Kidney capillary endothelial cell (primary cell): ENCODE results near the gene MAN1C1.
"Not testable (repeated sequence)": the region's sequence is repeated elsewhere in the genome, so short reads cannot be mapped to it uniquely, and the experiment has no call there.

Experiments
- DNase-seq: peaks from one replicate; pipeline ENCODE4 v3.0.0-alpha.2; 2018; ENCODE audit warnings: low spot score

Gene MAN1C1

DNA sequence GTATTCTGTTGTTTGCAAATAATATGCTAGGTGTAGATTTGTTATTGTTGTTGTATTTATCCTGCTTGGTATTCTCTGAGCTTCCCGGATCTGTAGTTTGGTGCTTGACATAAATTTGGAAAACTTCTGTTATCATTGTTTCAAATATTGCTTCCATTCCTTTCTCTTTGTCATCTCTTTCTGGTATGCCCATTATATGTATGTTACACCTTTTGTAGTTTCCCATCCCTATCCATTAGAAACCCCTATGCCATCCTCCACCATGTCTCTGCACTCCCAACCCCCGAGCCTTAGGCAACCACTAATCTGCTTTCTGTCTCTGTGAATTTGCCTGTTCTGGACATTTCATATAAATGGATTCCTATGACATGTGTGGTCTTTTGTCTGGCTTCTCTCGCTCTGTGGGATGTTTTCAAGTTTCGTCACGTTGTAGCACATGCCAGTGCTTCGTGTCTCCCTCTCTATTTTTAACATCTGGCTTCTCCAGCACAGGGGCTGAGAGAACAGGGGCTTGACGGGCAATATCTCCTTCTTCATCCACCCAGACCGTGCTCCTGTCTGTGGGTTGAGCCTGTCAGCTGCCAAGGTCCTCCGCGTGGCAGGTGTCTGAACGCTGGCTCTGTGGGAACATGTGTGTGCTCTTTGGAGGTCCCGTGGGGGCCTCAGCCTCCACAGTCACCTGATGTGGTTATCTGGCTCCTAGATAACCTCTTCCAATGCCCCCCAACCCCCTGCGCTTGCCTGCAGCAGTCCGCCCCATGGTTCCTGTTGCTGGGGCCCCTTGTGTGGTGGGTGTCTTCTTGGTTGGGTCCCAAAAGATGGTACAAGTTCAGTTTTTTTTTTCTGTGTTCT, 32.8 kb upstream of the MAN1C1 start:
- DNase-seq, result no peak

- DNase-seq, result no peak
Measured at GRCh38 chr1:25586181-25586588, 30.4 kb upstream of the MAN1C1 start.

- no peak for DNase-seq
Measured at GRCh38 chr1:25587290-25587689, 29.3 kb upstream of the MAN1C1 start.

- DNase-seq, result not testable (repeated sequence)
Measured at GRCh38 chr1:25588224-25588623, 28.4 kb upstream of the MAN1C1 start.

- DNase-seq, result not testable (repeated sequence)
Measured at GRCh38 chr1:25588786-25589185, 27.8 kb upstream of the MAN1C1 start.

GRCh38 chr1:25590096-25590824, 26.3 kb upstream of the MAN1C1 start:
- DNase-seq, result no peak

DNA sequence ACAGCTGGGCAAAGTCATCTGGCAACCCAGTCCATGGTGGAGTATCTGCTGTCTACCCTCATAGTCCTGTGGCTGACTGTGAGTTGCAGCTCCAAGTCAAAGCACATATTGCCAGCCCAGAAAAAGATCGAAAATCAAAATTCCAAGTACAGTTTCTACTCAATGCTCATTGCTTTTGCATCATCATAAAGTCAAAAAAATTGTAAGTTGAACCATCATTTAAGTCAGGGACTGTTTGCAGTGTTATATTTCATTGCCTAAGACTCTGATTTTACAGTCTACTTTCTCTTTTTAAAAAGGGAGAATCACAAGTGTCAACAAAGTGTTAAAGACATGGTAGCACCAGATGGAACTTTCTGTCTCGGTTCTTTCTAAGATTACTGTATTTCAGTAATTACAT, 22.7 kb upstream of the MAN1C1 start:
- DNase-seq, result no peak

DNA sequence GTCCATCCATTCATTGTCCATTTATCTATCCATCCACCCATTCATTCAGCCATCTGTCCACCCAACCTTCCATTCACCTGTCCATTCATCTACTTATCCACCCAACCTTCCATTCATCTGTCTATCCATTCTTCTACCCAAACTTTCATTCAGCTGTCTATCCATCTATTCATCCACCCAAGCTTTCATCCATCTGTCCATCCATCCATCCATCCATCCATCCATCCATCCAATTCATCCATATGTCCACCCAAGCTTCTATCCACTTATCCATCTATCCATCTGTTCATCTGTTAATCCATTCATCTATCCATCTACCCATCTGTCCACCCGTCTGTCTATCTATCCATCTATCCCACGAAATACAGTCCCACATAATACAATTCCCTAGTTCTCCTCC, 21.6 kb upstream of the MAN1C1 start:
- DNase-seq, result no peak

DNA sequence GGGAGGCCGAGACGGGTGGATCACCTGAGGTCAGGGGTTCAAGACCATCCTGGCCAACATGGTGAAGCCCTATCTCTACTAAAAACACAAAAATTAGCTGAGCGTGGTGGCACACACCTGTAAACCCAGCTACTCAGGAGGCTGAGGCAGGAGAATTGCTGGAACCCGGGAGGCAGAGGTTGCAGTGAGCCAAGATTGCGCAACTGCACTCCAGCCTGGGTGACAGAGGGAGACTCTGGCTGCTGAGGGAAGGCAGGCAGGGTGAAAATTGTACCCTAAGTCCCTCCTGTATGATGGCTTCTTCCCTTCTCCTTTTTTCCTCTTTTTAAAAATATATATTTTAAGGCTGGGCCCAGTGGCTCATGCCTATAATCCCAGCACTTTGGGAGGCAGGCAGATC, 19.9 kb upstream of the MAN1C1 start:
- not testable (repeated sequence) for DNase-seq

GRCh38 chr1:25598879-25599278, 17.7 kb upstream of the MAN1C1 start:
- DNase-seq, result no peak

GRCh38 chr1:25599969-25600610, 16.5 kb upstream of the MAN1C1 start:
- DNase-seq, result no peak

DNA sequence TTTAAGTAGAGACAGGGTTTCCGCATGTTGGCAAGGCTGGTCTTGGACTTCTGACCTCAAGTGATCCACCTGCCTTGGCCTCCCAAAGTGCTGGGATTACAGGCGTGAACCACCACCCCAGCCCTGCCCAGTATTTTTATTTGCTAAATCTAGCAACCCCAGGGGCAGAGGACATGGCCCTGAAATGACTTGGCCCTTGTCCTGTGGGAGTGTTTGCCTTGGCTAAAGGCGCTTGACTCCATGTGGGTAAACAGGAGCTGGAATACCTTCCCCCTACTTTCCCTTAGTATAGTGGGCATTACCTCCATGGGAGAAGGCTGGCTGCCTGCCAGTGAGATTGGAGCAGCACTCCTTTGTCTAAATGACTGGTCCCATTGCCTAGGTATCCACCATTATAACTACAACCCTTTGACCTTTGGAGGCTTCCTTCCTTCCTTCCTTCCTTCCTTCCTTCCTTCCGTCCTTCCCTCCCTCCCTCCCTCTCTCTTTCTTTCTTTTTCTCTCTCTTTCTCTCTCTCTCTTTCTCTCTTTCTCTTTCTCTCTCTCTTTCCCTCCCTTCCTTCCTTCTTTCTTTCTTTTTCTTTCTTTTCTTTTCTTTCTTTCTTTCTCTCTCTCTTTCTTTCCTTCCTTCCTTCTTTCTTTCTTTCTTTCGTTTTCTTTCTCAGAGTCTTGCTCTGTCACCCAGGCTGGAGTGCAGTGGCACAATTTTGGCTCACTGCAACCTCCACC, 15.5 kb upstream of the MAN1C1 start:
- DNase-seq, result not testable (repeated sequence)

- DNase-seq, result not testable (repeated sequence)
Measured at GRCh38 chr1:25603779-25604538, 12.6 kb upstream of the MAN1C1 start.

GRCh38 chr1:25607123-25607522, 9.5 kb upstream of the MAN1C1 start:
- DNase-seq, result no peak

- peak; percentile 58 for DNase-seq
Measured at GRCh38 chr1:25608488-25609178, 8.0 kb upstream of the MAN1C1 start.

DNA sequence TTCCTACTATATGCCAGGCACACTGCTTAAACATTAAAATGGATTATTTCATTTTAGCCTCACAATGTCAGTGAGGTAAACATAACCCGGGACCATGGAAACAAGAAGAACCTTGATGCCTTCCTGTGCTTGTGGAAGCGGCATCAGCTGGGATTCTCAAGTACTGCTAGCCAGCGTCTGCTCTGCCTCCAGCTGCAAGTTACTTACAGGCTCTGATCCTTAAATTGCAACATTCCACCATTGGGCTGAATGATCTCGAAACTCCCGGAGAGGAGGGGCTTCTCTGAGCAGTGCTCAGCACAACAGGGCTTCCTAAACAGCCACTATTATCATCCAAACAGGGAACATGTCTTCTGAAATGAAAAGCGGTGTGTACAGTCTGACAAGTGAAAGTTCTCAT, 6.7 kb upstream of the MAN1C1 start:
- no peak for DNase-seq

DNA sequence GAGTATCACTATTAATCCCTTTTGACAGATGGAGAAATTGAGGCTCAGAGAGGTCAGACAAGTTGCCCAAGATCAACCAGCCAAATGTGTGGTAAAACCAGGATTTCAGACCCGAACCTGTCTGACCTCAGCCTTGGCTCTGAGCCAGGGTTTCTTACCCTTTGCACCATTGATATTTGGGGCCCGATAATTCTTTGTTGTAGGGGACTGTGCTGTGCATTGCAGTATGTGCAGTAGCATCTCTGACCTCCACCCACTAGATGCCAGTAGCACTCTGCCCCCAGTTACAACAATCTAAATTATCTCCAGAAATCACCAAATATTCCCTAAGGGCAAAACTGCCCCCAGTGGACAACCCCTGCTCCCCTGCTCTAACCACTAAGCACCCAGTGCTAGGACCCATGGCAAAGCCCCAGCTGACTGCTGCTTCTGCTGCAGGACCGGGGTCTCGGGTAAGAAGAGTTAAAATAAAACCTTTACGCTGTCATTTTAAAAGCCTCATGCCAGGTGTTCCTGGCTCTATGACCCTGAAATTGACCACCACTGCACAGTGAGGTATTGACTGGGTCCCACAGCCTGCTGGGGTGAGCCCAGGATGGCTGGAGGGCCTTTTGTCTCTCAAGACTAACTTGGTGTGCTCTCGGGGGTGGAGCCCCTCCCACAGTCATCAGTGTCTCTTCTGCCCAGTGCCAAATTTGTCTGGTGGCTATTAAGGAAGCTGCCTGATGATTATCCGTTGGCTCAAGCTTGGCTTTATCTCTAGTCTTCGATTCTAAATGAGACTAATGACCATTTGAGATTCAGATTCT, 5.6 kb upstream of the MAN1C1 start:
- DNase-seq, result no peak

- DNase-seq, result no peak
Measured at GRCh38 chr1:25611843-25612242, 4.7 kb upstream of the MAN1C1 start.

DNA sequence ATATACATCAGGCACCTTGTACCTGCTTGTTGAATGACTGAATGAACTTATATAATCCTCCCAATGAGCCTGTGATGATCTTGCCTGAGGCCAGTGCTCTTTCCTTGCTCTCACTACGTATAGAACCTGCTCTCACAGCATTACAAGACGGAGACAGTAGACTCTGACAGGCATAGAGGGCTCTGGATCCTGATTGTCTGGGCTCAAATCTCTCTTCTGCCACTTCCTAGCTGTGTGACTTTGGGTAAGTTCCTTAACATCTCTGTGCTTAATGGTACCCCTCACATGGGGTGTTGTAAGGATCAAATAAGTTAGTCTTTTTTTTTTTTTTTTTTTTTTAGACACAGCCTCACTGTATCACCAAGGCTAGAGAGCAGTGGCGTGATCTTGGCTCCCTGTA, 4.2 kb upstream of the MAN1C1 start:
- no peak for DNase-seq

- no peak for DNase-seq
Measured at GRCh38 chr1:25613091-25613490, 3.5 kb upstream of the MAN1C1 start.
